ENCODE measurements around the gene FKBP1B. TPM values are rescaled to one million over a fixed set of nuclear protein-coding genes. Genes with fewer than 3 reads are reported as not detected.

Gene FKBP1B
- total RNA-seq, 1 experiment from 2014 or later: 11.8 TPM

DNA sequence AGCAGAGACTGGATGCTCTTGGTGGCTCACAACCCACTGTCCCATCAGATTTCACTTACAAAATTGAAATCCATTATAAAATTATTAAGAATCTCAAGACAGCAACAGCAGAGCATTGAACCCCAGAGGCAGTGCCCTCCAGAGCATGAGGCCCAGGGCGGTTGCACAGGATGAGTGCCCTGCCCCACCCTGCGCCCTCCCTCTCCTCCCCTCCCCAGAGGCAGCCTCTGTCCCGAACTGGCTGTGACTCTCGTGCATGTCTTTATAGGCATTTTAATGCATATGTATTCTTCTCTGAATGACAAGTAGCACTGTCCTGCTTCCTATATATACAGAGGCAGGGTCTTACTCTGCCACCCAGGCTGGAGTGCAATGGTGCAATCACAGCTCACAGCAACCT is 29.3 kb upstream of the FKBP1B start:
- CTCF ChIA-PET: no interaction called here
- no peak overlapping the region for H3K4me2 ChIP-seq (ENCODE audit: low read length)
- POLR2A ChIA-PET: no interaction called here
- no TSS peak for BruUV-seq (replicated peaks)
- no peaks in the 10 kb centered on the region for H3K36me3 ChIP-seq (ENCODE audit: control insufficient read depth in 1 of 2, insufficient read depth in 2 of 2, low read length in 2 of 2)
- no peaks in the 10 kb centered on the region for H3K9me2 ChIP-seq (ENCODE audit: insufficient read depth)
- ATAC-seq (no peak), DNase-seq (ENCODE audit: low read depth, low spot score) (no peak)
- no peaks in the 10 kb centered on the region for H3K9me3 ChIP-seq (ENCODE audit: control insufficient read depth in 1 of 2, insufficient read depth in 1 of 2, low read depth in 1 of 2, low read length in 2 of 2)
- H3K4me1 ChIP-seq (ENCODE audit: control insufficient read depth in 1 of 2, insufficient read depth in 2 of 2, low read length in 2 of 2): peaks cover 7 to 16% of the 10 kb centered on the region in 2 experiments
- H3K4me3 ChIP-seq (replicated peaks in 1 of 2; ENCODE audit: low read depth in 1 of 2, low read length in 2 of 2): no peak overlapping the region
- intact Hi-C loops (cut with micrococcal nuclease): no loop called here
- no peak overlapping the region for H3K27ac ChIP-seq (ENCODE audit: low read depth, low read length)
- H4K20me1 ChIP-seq (ENCODE audit: insufficient read depth): no peaks in the 10 kb centered on the region
- no peak overlapping the region for H3K9ac ChIP-seq (ENCODE audit: low read length)
- no peak overlapping the region for H2AFZ ChIP-seq (ENCODE audit: low read depth, low read length, poor library complexity, severe bottlenecking)
- no peaks in the 10 kb centered on the region for H3K27me3 ChIP-seq (ENCODE audit: insufficient read depth, low read length)
- H3K79me2 ChIP-seq (ENCODE audit: insufficient read depth, low read length): no peaks in the 10 kb centered on the region
- TF ChIP-seq ZFX (IDR thresholded peaks at IDR 0.05): no peak
- TF ChIP-seq, protein P1, sequence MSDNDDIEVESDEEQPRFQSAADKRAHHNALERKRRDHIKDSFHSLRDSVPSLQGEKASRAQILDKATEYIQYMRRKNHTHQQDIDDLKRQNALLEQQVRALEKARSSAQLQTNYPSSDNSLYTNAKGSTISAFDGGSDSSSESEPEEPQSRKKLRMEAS (IDR thresholded peaks at IDR 0.05): no peak
- TF ChIP-seq, protein P2, sequence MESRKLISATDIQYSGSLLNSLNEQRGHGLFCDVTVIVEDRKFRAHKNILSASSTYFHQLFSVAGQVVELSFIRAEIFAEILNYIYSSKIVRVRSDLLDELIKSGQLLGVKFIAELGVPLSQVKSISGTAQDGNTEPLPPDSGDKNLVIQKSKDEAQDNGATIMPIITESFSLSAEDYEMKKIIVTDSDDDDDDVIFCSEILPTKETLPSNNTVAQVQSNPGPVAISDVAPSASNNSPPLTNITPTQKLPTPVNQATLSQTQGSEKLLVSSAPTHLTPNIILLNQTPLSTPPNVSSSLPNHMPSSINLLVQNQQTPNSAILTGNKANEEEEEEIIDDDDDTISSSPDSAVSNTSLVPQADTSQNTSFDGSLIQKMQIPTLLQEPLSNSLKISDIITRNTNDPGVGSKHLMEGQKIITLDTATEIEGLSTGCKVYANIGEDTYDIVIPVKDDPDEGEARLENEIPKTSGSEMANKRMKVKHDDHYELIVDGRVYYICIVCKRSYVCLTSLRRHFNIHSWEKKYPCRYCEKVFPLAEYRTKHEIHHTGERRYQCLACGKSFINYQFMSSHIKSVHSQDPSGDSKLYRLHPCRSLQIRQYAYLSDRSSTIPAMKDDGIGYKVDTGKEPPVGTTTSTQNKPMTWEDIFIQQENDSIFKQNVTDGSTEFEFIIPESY (IDR thresholded peaks at IDR 0.05; ENCODE audit: extremely low read depth, insufficient replicate concordance, low read length): no peak
- TF ChIP-seq TCF7L2 (IDR thresholded peaks at IDR 0.05; ENCODE audit: borderline replicate concordance, extremely low read depth, insufficient read depth, insufficient read length): no peak
- no peak for TF ChIP-seq ZNF274 (IDR thresholded peaks at IDR 0.05; ENCODE audit: low read depth, low read length)
- no peak for TF ChIP-seq SIN3A (IDR thresholded peaks at IDR 0.05; ENCODE audit: low read depth)
- no peak for TF ChIP-seq FOSL1 (IDR thresholded peaks at IDR 0.05; ENCODE audit: low read depth)
- TF ChIP-seq, protein P3, sequence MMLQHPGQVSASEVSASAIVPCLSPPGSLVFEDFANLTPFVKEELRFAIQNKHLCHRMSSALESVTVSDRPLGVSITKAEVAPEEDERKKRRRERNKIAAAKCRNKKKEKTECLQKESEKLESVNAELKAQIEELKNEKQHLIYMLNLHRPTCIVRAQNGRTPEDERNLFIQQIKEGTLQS (IDR thresholded peaks at IDR 0.05): no peak
- TF ChIP-seq CBX3 (IDR thresholded peaks at IDR 0.05; ENCODE audit: low read depth): no peak
- TF ChIP-seq, protein P4, sequence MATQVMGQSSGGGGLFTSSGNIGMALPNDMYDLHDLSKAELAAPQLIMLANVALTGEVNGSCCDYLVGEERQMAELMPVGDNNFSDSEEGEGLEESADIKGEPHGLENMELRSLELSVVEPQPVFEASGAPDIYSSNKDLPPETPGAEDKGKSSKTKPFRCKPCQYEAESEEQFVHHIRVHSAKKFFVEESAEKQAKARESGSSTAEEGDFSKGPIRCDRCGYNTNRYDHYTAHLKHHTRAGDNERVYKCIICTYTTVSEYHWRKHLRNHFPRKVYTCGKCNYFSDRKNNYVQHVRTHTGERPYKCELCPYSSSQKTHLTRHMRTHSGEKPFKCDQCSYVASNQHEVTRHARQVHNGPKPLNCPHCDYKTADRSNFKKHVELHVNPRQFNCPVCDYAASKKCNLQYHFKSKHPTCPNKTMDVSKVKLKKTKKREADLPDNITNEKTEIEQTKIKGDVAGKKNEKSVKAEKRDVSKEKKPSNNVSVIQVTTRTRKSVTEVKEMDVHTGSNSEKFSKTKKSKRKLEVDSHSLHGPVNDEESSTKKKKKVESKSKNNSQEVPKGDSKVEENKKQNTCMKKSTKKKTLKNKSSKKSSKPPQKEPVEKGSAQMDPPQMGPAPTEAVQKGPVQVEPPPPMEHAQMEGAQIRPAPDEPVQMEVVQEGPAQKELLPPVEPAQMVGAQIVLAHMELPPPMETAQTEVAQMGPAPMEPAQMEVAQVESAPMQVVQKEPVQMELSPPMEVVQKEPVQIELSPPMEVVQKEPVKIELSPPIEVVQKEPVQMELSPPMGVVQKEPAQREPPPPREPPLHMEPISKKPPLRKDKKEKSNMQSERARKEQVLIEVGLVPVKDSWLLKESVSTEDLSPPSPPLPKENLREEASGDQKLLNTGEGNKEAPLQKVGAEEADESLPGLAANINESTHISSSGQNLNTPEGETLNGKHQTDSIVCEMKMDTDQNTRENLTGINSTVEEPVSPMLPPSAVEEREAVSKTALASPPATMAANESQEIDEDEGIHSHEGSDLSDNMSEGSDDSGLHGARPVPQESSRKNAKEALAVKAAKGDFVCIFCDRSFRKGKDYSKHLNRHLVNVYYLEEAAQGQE (IDR thresholded peaks at IDR 0.05; ENCODE audit: low read depth): no peak
- TF ChIP-seq YY1 (IDR thresholded peaks at IDR 0.05; ENCODE audit: extremely low read depth, insufficient replicate concordance, low read depth, low read length): no peak
- no peak for TF ChIP-seq ELF1 (IDR thresholded peaks at IDR 0.05; ENCODE audit: borderline replicate concordance, low read depth)
- TF ChIP-seq POLR2A (IDR thresholded peaks at IDR 0.05; ENCODE audit: borderline replicate concordance, extremely low read depth, insufficient read depth, insufficient read length): no peak
- RAD21 ChIA-PET (ENCODE audit: low non-redundant PET in 1 of 2, low total read pairs in 2 of 2, uncharacterized antibody in 2 of 2, unreplicated experiment in 2 of 2): no interaction called here
